Measurements from ENCODE around the gene TMEM184B.
A peak's percentile ranks its signal among the peaks of the same experiment; 100 is the strongest.

The TMEM184B gene

DNA sequence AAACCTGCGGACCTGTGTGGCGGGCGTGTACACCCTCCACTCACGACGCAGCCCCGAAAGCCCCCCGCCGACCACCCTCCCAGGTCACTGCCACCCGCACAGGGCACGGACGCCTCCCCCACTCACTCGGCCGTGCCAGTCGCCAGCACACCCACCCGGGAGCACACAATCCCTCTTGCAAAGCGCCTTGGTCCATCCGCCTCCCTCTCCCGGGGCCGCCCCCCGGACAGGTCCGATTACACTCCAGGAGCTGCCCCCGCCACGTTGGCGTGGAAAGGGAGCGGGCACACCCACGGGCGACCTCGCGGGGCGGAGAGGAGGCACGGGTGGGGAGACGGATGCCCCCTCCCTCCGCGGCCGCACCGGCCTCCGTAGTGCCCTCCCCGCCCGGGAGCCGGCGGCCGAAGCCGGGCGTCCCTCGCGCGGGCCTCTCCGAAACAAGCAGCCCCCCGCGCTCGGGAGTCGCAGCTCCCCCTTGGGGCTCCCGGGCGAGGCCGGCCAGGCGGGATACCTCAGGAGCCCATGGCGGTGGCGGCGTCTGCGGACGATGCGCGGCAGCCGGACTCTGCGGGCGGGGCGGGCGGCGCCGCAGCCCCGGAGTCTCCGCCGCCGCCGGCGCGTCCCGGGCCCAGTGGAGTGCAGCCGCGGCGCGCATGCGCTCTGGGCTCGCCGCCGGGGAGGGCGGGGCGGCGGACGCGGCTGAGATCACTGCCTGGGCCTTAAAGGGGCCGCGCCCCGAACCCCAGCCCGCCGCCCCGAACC is at the start of gene TMEM184B:
Gene TMEM184B, minus strand, starts transcription at position 638 of the 762 bp plus-strand sequence. CDS start 25,049 bp downstream, outside the sequence.
- DNase-seq, result peak; percentile 70

DNA sequence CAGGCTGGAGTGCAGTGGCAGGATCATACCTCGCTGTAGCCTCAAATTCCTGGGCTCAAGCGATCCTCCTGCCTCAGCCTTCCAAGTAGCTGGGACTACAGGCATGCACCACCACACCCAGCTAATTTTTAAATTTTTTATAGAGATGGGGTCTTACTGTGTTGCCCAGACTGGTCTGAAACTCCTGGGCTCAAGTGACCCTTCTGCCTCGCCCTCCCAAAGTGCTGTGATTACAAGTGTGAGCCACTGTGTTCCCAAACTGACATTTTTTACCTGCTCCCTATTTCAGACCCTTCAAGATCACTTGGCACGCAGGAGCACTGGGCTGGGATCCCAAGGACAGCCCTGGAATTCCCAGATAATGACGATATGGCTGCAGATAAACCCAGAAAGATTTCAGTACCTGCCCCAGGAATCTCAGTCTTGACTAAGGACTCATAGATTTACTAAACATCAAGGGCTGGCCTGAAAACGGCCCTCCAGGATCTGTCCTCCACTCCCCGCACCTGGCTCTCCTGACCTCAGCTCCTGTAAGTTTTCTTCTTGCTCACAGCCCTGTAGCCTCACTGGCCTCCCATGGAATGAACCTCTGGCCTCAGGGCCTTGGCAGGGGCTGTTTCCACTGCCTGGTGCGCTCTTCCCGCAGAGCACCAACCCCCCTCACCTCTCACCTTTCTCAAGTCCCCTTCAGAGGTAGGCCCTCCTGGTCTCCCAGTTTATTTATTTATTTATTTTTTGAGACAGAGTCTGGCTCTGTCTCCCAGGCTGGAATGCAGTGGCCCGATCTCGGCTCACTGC is 48.0 kb upstream of the TMEM184B start:
- DNase-seq, result no peak

DNA sequence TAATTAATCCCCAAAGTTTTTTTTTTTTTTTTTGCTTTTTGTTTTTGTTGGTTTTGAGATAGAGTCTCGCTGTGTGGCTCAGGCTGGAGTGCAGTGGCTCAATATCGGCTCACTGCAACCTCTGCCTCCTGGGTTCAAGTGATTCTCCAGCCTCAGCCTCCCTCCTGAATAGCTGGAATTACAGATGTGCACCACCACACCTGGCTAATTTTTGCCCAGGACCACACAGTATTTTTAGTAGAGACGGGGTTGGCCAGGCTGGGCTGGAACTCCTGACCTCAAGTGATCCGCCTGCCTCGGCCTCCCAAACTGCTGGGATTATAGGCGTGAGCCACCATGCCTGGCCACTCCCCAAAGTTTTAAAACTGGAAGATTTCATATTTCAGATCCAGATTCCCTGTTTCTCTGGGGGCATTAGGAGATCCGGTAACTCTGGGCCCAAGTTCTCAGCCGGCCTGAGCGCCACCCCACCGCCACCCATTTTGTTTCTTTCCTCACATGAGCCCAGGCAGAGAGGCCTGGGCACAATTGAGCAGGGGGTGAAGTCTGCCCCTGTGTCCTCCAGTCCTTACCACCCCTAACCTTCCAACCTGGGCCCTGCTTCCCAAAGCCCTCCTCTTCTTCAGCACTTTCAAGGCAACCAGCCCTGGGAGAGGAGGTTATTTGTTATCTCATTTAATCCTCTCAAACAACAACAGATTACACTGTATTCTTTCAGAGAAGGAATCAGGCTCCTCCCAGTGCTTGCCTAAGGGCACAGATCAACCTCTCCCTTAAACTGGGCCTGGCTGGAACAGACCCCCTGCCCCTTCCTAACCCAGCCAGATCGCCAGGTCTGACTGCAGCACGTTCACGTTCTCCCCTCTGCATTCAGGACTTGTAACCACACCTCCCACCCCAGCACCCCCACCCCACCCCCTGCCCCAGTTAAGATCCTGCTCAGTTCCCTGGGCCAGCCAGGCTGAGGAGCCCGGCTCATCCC is 46.3 kb upstream of the TMEM184B start:
- DNase-seq, result no peak

DNA sequence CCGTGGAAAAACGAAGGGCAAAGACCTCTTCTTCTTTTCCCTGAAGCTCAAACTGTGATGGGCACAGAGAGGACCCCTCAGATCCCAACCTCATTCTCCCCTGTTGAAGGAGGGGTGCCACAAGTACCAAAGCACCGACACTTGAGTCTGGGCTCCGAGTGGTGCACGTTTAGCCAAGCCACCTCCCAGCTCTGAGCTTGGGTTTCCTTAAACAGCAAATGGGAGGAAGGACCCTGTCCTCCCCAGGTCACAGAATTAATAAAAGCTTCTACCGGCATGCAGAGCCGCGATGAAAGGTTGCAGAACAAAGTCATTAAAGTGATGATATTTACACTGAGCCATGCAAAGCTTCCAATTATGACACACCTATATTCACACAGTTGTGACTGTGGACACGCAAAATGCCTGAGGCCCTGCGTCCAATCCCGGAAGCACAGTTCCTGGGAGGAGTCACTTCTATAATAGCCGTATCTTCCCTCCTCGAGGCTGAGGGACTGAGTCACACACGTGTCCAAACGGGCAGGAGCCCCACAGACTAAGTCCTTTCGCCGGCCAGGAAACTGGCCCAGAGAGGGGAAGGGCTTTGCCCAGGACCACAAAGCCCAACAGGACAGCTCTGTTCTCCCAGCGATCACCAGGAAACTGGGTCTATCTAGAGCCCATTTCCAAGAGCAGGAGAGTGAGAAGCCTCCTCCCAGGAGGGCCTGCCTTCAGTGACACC is 45.3 kb upstream of the TMEM184B start:
- DNase-seq, result no peak

DNA sequence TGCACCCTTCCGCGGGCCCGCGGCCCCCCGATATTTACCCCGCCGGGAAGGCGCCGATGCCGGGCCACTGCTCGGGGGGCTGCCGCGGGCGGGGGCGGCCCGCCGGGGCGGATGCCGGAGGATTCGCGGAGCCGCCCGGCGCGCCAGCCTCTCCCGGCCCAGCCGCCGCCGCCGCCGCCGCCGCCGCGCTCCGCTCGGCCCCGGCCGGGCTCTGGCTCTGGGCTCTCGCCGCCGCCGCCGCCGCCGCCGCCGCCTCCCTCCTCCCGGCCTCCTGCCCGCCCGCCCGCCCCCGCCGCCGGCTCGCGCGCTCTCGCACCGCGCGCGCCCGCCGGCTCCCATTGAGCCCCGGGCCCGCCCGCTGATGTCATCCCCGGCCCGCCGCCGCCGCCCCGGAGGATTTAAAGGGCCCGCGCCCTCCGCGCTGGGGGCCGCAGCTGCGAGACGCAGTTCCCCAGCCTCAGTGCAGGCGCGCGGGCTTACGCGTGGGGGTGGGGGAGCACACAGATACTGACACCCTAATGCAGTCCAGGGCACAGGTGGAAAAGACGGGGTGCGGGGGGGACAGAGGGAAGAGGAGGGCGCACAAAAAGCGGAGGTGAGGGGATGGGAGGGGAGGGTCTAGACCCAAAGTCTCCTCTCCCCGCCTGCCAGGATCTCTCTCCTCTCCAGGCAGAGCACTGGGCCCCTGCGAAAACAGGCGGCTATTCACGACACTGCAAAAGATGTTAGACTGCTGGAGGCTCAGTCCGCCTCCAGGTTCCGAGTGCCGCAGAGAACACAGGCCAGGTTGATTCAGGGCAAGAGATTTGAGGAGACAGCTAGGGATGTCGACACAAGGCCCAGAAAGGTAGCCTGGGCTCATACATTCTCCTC is 44.5 kb upstream of the TMEM184B start, which contains the start of gene CSNK1E:
Gene CSNK1E, minus strand, starts transcription at position 312 of the 873 bp plus-strand sequence. CDS start 3,276 bp downstream, outside the sequence.
- DNase-seq, result peak; percentile 65

DNA sequence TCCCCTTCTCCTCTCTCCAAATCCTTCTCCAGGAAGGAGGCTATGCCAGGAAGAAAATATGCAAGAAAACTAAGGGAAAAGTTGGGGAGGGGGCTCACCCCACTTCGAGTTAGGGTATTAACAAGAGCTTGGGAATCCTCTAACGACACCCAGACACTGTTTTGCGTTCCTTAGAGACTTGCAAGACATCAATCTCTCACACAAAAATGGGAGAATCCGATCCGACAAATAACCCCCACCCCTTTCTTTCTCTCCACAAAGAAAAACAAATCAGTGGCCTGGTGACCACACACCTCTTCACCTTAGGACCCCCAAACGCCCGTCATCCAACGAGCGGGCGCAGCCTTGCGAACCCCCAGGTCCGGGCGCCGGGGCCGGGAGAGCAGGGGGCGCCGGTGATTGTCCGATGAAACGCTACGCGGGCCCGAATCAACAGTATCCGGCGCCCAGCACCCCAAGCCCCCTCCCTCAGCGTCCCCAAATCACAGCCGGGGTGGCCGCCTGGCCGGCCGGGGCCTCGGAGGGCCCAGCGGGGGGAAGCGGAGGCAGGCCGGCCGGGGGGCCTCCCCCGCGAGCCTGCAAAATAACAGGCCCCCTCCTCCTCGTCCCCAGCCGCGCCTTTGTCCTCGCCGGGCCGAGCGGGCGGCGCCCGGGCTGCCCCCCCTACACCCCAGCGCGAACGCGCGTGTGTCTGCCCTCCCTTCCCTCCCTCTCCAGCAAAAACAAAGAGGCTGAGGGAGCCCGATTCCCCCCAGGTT is 43.7 kb upstream of the TMEM184B start:
- peak; percentile 39 for DNase-seq

DNA sequence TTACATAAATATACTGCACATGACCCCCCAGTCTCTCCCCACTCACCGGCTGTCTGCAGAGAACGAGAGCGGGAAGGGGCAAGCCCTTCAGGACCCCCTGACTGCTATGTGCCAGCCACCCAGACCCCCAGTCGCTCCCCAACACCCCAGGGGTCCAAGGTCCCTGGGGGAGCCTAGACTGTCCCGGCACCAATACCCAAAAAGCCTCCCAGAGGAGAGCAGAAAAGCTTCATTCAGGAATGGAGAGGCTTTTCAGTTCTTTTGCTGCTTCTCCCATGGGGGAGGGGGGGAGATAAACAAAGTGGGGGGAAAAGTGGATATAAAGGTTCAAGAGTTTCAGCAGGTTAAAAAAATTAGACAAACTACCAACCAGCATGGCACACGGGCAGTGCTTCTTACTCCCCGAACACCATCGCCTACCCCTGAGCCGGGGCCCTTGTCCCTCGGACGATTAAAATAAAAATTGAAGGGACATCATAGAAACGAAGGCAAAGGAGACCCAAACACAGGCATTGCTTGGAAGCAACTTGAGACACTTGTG is 43.1 kb upstream of the TMEM184B start:
- DNase-seq, result no peak

DNA sequence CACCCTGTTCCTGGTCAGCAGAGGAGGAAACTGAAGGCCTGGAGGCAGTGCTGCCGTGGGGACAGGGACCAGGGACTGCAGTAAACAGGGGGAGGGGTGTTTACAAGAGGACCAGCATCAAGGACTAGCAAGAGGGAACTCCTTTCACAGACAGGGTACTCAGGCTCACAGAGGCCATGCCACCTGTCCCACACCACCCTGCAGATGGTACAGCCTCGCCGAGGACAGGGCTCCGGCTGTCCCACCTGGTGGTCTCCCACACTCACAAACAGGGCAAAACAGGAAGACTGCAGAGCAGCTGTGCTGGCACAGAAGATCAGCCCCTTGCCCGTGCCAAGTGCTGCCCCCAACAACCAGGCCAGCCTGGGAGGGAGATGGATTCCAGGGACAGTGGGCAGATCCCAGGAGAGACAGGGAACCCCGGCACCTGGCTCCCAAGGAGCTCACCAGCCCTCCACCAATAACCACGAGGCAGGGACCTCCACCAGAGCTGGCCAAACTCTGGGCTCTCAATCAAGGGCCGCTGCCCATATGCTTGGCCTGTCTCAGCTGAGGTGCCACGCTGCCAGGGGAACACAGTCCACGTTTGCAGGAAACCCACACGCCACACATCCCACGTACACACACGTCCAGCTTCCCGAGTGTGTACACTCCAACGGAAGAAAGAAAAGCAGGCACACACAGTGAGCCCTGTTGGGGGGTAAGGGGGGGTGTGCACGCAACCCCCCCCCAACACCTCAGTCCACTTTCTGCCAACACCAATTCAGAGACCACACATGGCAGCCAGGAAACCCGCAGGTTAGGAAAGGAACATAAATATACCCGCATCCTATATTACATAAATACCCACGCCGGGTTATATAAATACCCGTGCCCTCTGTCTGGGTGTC is 42.4 kb upstream of the TMEM184B start:
- no peak for DNase-seq

DNA sequence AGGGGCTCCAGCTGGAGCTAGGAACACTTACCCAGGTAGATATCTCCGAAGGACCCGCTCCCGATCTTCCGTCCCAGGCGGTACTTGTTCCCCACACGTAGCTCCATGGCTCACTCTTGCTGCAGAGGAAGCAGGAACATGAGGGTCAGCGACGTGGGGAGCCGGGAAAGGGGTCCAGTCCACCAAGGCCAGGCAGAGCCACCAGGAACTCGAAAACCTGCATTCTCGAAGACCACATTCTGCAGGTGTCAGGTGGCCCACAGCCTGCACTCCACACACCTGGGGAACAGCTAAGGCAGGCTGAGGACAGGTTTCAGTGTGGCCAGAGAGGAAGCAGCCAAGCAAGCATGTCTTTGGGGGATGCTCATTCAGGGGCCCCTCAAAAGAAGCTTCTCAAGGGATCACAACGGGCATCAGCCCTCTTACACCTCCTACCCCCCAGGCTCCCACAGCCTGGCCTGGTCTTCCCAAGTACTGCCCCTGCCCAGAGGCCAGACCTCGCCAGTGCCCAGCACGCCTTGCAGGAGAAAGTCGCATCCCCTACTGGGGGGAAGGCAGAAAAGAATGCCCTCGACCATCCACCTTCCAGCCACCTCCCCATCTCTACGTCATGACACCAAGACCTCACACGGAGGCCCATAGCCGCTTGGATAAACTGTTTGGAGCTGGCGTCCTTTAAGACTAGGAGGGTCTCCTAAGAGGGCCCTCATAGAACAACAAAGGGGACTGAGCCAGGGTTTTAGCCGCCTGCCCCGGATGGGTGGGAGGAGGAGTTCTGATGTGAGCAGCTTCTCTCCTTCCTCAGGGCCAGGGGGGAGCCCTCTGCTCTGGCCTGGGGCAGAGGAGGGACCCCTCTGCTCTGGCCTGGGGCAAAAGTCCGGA is 41.5 kb upstream of the TMEM184B start:
- DNase-seq, result no peak

DNA sequence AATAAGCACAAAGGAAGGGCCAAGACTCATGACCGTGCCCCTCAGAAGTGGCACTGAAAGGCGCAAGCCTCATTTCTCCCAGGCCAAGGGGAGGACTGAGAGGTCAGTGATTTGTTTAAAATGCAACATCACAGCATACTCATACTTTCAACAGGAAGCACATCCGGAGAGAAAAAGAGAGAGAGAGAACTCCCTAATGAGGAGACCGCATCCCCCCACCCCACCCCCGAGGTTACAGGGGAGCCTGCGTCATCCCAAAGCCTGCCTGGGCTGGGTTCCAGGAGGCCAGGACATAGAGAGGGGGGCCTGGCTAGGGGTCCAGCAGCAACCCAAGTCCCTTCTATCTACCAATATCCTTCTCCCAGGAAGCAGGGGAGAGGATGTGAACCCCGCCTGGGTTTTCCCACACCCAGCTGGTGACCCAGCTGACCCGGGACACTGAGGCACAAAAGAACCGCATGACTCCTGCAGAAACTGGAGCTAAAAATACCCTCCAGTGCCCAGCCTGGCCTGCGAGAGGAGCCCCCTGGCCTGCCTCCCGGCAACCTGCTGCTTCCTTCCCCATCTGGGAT is 40.7 kb upstream of the TMEM184B start:
- DNase-seq, result no peak

DNA sequence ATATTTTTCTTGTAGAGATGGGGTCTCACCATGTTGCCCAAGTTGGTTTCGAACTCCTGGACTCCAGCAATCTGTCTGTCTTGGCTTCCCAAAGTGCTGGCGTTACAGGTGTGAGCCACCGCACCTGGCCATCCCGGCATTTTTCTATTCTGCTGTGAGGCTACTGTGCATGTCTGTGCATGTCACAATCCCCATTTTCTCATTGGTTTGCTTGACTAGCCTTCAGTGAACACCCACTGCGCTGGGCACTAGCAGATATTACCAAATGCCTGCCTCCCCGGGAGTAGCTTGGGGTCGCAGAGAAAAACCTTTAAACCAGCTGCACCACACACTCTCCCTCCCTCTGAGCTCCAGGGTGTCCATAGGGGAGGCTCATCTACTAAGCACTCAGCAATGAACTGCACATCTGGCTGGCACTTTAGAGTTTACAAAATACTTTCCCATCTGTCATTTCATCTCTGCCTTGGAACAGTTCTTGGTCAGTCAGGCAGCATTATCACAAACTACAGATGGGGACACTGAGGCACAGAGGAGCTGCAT is 39.5 kb upstream of the TMEM184B start:
- no peak for DNase-seq

DNA sequence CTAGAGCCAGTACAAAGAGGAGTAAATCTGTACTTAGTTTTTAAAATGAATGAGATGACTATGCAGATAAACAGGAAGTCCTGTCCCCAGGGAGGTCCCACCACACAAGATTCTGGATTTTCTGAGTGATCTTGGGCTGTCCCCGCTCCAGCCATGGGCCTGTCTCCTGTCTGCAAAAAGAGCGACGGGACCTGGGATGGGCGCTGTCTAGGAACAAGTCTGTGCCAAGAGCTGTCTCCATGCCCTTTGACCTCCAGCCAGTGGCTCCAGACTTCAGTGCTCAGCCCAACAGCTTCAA is 38.5 kb upstream of the TMEM184B start:
- no peak for DNase-seq

DNA sequence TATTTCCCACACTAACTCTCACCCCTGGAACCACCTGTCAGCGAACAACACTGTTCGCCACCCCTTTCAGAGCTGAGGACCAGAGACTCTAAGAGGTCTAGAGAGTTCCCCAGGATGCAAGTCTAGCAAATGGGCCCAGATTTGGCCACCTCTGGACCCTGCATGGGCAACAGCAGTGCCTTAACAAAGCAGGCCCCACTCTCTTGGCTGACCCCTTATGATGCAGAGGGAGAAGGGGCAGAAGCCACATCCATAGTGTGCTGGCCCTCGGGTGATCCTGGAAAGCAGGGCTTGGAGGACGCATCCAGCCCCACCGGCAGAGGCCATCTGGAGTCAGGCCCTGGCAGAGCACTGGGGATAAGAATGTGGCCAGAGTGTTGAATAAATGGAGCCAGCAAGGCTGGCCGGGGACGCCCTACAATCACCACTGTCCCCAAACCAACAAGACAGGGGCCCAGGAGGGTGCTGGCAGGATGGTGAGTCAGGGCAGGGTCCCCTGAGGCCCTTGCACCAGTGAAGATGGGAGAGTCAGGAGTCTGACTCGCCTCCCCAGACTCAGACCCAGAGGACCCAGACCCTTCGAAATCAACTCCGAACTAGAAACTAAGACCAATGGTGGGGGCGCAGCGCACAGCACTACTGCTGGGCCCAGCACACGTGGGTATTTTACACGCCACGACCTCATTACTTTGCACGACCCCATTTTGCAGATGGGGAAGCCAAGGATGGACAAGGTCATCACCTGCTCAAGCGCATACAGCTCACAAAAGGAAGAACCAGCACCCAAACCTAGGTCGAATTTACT is 37.9 kb upstream of the TMEM184B start:
- no peak for DNase-seq

DNA sequence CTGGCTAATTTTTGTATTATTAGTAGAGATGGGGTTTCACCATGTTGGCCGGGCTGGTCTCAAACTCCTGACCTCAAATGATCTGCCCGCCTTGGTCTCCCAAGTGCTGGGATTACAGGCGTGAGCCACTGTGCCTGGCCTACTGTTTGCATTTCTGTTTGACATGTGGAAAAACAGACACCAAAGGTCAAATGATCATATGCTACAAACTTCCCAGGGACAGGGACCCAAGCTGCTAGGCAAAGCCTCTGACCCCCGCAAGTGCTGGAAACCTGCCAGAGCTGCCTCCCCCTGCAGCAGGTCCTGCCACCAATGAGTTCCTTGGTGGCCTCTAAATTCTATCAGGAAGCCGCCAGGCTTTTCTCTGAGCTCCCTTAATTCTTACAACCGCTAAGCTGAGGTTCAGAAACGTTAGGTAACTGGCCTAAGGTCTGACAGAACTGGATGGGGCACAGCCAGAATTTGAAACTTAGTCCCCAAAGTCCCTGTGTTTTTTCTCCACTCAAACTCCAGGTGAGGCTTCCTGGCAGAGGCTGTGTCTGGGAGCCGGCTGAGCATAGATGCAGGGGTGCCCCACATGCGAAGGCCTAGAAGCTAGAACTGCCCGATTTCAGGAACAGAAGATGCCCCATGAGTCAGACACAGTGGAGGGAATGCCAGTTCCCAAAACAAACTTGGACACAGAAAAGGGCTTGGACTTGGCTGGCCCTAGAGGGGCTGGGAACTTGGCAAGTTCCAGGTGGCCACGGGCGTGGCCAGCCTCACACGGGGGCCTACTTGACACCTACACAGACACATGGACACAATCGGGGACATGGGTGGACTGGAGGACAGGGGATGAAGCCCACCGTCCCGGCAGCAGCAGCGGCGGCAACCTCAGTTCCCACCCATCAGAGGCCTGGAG is 37.1 kb upstream of the TMEM184B start:
- DNase-seq, result no peak

DNA sequence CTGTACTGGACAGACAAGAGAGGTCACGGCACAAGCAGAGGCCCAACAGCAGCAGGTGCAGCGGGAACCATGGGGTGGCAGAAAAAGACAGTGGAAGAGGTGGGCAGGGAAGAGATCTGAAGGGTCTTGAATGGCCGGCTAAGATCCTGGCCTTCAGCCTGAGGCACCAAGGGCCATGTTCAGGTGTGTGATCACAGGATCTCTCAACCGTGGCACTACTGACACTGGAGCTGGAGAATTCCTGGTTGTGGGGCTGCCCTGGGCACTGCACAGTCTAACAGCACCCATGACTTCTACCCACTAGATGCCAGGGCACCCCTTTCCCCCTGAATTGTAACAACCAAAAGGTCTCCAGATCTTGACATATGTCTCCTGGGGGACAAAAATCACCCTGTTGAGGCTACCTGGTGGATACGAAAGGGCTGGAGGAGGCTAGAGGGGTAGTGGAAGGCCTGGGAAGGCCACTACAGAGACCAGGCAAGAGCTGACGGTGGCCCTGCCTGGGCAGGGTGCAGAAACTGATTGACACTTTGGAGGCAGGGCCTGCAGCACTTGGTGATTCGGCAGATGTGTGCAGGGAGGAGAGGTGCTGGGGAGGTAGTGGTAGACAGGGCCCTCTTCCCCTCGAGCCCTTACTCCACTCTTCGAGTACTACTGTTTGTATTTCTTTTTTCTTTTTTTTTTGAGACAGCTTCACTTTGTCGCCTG is 36.1 kb upstream of the TMEM184B start:
- no peak for DNase-seq

Measured in stimulated activated naive CD4-positive, alpha-beta T cell treated with Interleukin-2 at 50 U/mL for 16 hours (primary cell).